Measurements from ENCODE around the gene ZNF226. TPM values are rescaled to one million over a fixed set of nuclear protein-coding genes. Genes with fewer than 3 reads are reported as not detected.

Gene ZNF226
- polyA plus RNA-seq, 3 donors = 9.3 to 16.6 (median 16.3) TPM

- Mint-ChIP-seq H3K27ac (peak overlapping the region in 2 of 7 donors; percentile 63 to 93), H3K4me3 (peak overlapping the region; percentile 98 to 99), H3K36me3 (peaks cover 23 to 28% of the 10 kb centered on the region in 2 donors), H3K27me3 (ENCODE audit: low read depth in 3 of 3) (peaks cover 0 to 2% (median under 1%) of the 10 kb centered on the region in 3 donors), H3K4me1 (peaks cover 17% of the 10 kb centered on the region), H3K9me3 (peaks cover 0 to 16% (median 8%) of the 10 kb centered on the region in 7 donors)
- H3K27ac ChIP-seq (ENCODE audit: low read depth in 1 of 2, low read length in 2 of 2) = peak overlapping the region in 1 of 2 donors; percentile 67
- H3K79me2 ChIP-seq (ENCODE audit: insufficient read depth, low read length) = peaks cover 5% of the 10 kb centered on the region
- DNase-seq = no peak
- peak overlapping the region; percentile 98 for H2AFZ ChIP-seq (ENCODE audit: insufficient read depth, low read depth, low read length, poor library complexity, severe bottlenecking)
- peak overlapping the region; percentile 77 for H3K9ac ChIP-seq (ENCODE audit: insufficient read depth, low read length, poor library complexity, severe bottlenecking)
- H3K4me2 ChIP-seq (replicated peaks; ENCODE audit: extremely low read depth, low read length, poor library complexity, severe bottlenecking) = peak overlapping the region; percentile 86
- TF ChIP-seq CTCF (IDR thresholded peaks at IDR 0.05) = no peak
- H4K20me1 ChIP-seq (ENCODE audit: insufficient read depth, low read length) = no peaks in the 10 kb centered on the region
- intact Hi-C loops (cut with micrococcal nuclease) = no loop called here
- H3K4me1 ChIP-seq (ENCODE audit: control insufficient read depth in 1 of 2, insufficient read depth in 2 of 2, low read length in 2 of 2) = peaks cover 13 to 17% of the 10 kb centered on the region in 2 donors
- WGBS (ENCODE audit: insufficient coverage) = 6% methylated on average over 10 of the region's 13 CpGs
- peaks cover 11 to 31% of the 10 kb centered on the region in 2 donors for H3K36me3 ChIP-seq (replicated peaks in 1 of 2; ENCODE audit: control insufficient read depth in 1 of 2, insufficient read depth in 2 of 2, low read length in 2 of 2)
- H3K4me3 ChIP-seq (replicated peaks in 1 of 3; ENCODE audit: low read depth in 2 of 3, low read length in 3 of 3) = peak overlapping the region; percentile 71 to 97 (median 81)
- no peaks in the 10 kb centered on the region for H3K27me3 ChIP-seq (ENCODE audit: control insufficient read depth in 2 of 2, insufficient read depth in 2 of 2, low read length in 2 of 2)
- no peaks in the 10 kb centered on the region for H3K9me3 ChIP-seq (replicated peaks in 1 of 2; ENCODE audit: control insufficient read depth in 1 of 2, insufficient read depth in 1 of 2, low read length in 2 of 2)
Observed at GRCh38 chr19:44142059-44142433, 22.9 kb upstream of the ZNF226 start.

- peaks cover 12 to 38% (median 33%) of the 10 kb centered on the region in 7 donors for H3K9me3 Mint-ChIP-seq
- H3K36me3 ChIP-seq (replicated peaks in 1 of 2; ENCODE audit: control insufficient read depth in 1 of 2, insufficient read depth in 2 of 2, low read length in 2 of 2) = peaks cover 58 to 99% of the 10 kb centered on the region in 2 donors
- no peak for DNase-seq
Observed at GRCh38 chr19:44149776-44150175, 15.1 kb upstream of the ZNF226 start.

More at GRCh38 chr19:44149776-44150175, 15.1 kb upstream of the ZNF226 start:
- Histone ChIP-seq H3K27me3 (ENCODE audit: control insufficient read depth in 2 of 2, insufficient read depth in 2 of 2, low read length in 2 of 2) (no peaks in the 10 kb centered on the region), H3K4me1 (ENCODE audit: control insufficient read depth in 1 of 2, insufficient read depth in 2 of 2, low read length in 2 of 2) (no peaks in the 10 kb centered on the region), H2AFZ (ENCODE audit: insufficient read depth, low read depth, low read length, poor library complexity, severe bottlenecking) (no peak overlapping the region), H3K27ac (ENCODE audit: low read depth in 1 of 2, low read length in 2 of 2) (no peak overlapping the region), H4K20me1 (ENCODE audit: insufficient read depth, low read length) (no peaks in the 10 kb centered on the region), H3K9ac (ENCODE audit: insufficient read depth, low read length, poor library complexity, severe bottlenecking) (no peak overlapping the region), H3K4me3 (replicated peaks in 1 of 3; ENCODE audit: low read depth in 2 of 3, low read length in 3 of 3) (no peak overlapping the region), H3K79me2 (ENCODE audit: insufficient read depth, low read length) (no peaks in the 10 kb centered on the region), H3K9me3 (replicated peaks in 1 of 2; ENCODE audit: control insufficient read depth in 1 of 2, insufficient read depth in 1 of 2, low read length in 2 of 2) (peaks cover 6 to 25% of the 10 kb centered on the region in 2 donors), H3K4me2 (replicated peaks; ENCODE audit: extremely low read depth, low read length, poor library complexity, severe bottlenecking) (no peak overlapping the region)
- no peak overlapping the region for H3K27ac Mint-ChIP-seq
- no peaks in the 10 kb centered on the region for H3K27me3 Mint-ChIP-seq (ENCODE audit: low read depth in 3 of 3)
- H3K36me3 Mint-ChIP-seq = peaks cover 74 to 86% of the 10 kb centered on the region in 2 donors
- H3K4me1 Mint-ChIP-seq = no peaks in the 10 kb centered on the region
- no peak overlapping the region for H3K4me3 Mint-ChIP-seq
- WGBS (ENCODE audit: insufficient coverage) = 96% methylated on average over 3 of the region's 4 CpGs
- intact Hi-C loops (cut with micrococcal nuclease) = no loop called here
- no peak for TF ChIP-seq CTCF (IDR thresholded peaks at IDR 0.05)
